Measurements from ENCODE around the gene RBM20. TPM values are rescaled to one million over a fixed set of nuclear protein-coding genes. Genes with fewer than 3 reads are reported as not detected.

RBM20 gene
- total RNA-seq, 1 experiment from 2014 or later: 0.17 TPM

GRCh38 chr10:110650265-110650668 lies 6.1 kb downstream of the RBM20 start:
- Histone ChIP-seq H4K91ac (ENCODE audit: insufficient read length, low read depth, low read length) (no peak overlapping the region), H2BK20ac (ENCODE audit: low read depth, low read length, poor library complexity, severe bottlenecking) (no peak overlapping the region), H2AFZ (ENCODE audit: low read length) (no peak overlapping the region), H2AK5ac (ENCODE audit: insufficient read length, low read length) (no peak overlapping the region), H3K14ac (ENCODE audit: insufficient read depth, low read length) (no peak overlapping the region), H4K8ac (replicated peaks; ENCODE audit: insufficient read length, low read depth, low read length) (no peak overlapping the region), H3K9me3 (ENCODE audit: control insufficient read depth, low read depth, low read length) (no peaks in the 10 kb centered on the region), H3K4me1 (ENCODE audit: insufficient read depth, low read length) (peaks cover 5% of the 10 kb centered on the region; the same call in 1 of the 2 replicates), H2BK5ac (ENCODE audit: insufficient read length, low read length) (no peak overlapping the region), H3K9ac (ENCODE audit: extremely low read depth, insufficient read length, low read length) (no peak overlapping the region), H3K27me3 (ENCODE audit: insufficient read depth, low read length) (peaks cover 2% of the 10 kb centered on the region; the same call in 1 of the 2 replicates), H3T11ph (ENCODE audit: low read length) (no peak overlapping the region), H3K4me2 (ENCODE audit: insufficient read depth, insufficient read length, low read length) (no peak overlapping the region), H3K79me1 (ENCODE audit: insufficient read depth, low read depth, low read length, poor library complexity, severe bottlenecking) (no peaks in the 10 kb centered on the region), H3K56ac (ENCODE audit: insufficient read length, low read depth, low read length) (no peak overlapping the region), H3K4ac (ENCODE audit: low read depth, low read length) (no peak overlapping the region), H4K5ac (ENCODE audit: insufficient read length, low read depth, low read length) (no peak overlapping the region), H4K20me1 (ENCODE audit: control insufficient read depth, insufficient read depth, insufficient read length) (no peaks in the 10 kb centered on the region), H3K23ac (ENCODE audit: insufficient read length, low read depth, low read length) (no peak overlapping the region), H2BK15ac (ENCODE audit: low read depth, low read length) (no peak overlapping the region), H2BK120ac (ENCODE audit: low read depth, low read length, poor library complexity, severe bottlenecking) (no peak overlapping the region), H3K79me2 (ENCODE audit: insufficient read depth, low read length) (no peaks in the 10 kb centered on the region), H3K27ac (ENCODE audit: insufficient read length, low read depth, low read length) (no peak overlapping the region), H2BK12ac (ENCODE audit: insufficient read length, low read depth, low read length) (no peak overlapping the region), H3K23me2 (ENCODE audit: insufficient read length, low read depth, low read length, poor library complexity, severe bottlenecking) (no peaks in the 10 kb centered on the region), H3K18ac (ENCODE audit: insufficient read length, low read depth, low read length) (no peak overlapping the region)
- no peak for TF ChIP-seq CTCF (conservative IDR thresholded peaks at IDR 0.05)
- Mint-ChIP-seq H3K36me3 (ENCODE audit: insufficient read depth in 1 of 3, low read depth in 3 of 3) (no peaks in the 10 kb centered on the region), H3K27ac (no peak overlapping the region), H3K4me3 (no peak overlapping the region), H3K4me1 (peaks cover 5 to 9% of the 10 kb centered on the region in 2 experiments; a peak in 3 of 4 replicates), H3K9me3 (no peaks in the 10 kb centered on the region; a peak in 1 of 5 replicates), H3K27me3 (ENCODE audit: low read depth) (peaks cover 26% of the 10 kb centered on the region)
- WGBS (ENCODE audit: extremely low coverage, insufficient read length, low lambda C conversion rate): no CpG with 5 or more reads among the region's 1 CpG
- no peak for DNase-seq
